Stimulated activated CD8-positive, alpha-beta memory T cell treated with anti-CD3 and anti-CD28 coated beads, Interleukin-12 subunit alpha, Interleukin-12 subunit beta, amount 100 ng/mL, for 24 hours (primary cell): ENCODE data around the gene TSTD2.

Experiments used
- DNase-seq: peaks from one replicate; pipeline ENCODE4 v3.0.0-alpha.2; 2020; ENCODE audit errors: extremely low read depth

Gene TSTD2

DNA sequence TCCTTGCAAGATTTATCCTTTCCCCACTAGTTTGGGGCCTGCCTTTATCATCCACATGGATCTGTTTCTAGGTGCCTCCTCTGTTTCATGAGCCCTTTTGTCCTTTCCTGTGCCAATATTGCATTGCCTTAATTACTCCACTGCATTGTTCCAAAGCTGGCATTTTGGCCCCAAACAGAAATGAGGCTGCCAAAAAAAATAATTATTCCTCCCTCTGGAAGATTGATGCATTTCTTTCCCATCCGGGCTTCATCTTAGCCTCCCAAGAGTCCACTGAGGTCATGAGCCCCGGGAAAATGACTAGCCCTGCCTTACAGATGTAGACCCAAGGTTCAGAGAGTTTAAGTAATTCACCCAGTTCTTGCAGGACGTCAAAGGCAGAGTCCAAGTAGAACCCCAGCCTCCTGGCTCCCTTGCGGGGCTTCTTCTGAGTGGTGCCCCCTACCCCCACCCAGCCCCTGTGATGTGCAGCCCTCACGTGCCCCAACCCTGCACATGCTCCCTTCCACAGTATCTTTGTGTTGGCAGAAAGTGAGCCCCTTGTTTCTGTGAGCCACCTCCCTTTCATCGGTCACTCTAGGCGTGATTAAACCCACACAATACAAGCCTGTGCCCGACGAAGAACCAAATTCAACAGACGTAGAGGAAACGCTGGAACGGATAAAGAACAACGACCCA is 69.6 kb downstream of the TSTD2 start:
- DNase-seq: no peak

DNA sequence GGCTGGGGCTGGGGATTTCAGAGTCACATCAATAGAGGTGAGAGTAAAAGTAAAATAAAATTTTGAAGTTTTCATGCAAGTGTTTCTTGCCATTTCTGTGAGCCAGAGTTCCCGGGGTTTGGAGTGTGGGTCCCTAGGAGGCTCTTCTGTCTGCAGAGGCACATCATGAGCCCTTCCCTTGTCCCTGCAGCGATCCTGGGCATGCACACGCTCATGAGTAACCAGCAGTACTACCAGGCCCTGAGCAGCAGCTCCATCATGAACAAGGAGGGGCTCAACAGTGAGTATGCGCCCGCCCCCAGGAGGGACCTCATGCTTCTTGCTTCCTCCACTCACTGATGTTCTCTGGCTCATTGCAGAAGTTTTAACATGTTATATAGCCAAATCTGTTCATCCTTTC is 70.6 kb downstream of the TSTD2 start:
- no peak for DNase-seq

DNA sequence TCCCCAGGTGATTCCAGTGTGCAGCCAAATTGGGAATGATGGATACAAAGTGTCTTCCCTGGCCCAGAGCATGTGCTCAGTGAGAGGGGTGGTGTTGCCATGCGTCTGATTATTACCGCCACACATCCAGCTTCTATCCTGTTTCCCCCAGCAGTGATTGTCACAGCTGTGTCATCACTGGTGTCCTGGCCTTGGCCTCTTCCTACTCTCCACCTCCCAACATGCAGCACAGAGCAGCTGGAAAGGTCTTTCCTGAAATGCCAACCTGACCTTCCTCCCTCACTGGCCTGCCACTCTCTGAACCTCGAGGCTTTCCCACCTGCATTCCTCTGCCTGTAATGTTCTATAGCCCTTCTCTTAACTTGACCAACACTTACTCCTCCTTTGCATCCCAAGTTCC is 71.7 kb downstream of the TSTD2 start:
- no peak for DNase-seq

DNA sequence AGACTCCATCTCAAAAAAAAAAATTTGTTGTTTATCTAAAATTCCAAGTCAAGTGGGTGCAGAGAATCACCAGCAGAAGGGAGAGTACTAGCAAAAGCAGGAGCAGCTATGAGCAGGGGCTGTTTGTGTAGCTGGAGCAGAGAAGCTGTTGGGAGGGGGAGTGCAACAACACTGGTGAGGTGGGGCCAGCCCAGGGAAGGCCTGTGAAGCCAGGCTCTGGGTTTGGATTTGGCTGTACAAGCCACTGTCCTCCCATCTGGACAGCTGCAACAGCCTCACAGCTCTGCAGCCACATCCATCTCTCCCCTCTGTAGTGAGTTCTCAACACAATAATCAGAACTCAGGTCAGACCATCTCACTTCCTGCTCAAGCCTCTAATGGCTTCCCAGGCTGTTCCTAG is 72.3 kb downstream of the TSTD2 start:
- DNase-seq: no peak

DNA sequence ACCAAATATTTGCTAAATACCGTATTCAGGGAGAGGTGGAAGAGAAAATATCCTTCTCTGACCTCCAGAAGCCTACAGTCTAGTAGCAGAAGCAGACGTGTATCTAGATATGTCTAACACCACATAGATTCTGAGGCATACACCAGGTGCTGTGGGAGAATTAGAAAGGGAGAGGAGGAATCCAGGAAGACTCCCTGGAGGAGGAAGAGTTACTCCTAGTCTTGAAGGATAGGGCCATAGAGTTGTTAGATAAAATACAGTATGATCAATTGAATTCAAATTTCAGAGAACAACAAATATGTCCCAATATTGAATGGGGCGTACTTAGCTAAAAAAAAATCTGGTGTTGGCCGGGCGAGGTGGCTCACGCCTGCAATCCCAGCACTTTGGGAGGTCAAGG is 73.0 kb downstream of the TSTD2 start:
- no peak for DNase-seq

DNA sequence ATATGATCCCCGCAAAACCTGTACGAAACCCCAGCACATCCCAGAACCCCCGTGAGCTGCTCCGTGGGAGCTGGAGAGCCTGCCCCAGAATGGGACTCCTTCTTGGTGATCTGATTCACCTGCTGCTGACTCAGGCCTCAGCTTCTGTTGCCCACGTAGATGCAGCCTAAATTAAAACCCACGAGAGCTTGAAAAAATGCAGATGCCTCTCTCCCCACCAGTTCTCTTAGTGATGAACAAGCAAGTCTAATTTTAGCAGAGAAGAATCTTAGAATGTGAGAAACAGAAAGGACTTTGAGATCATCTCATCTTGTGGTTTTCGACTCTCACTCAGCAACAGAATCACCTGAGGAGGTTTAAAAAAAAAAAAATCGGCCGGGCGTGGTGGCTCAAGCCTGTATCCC is 74.1 kb downstream of the TSTD2 start:
- no peak for DNase-seq

DNA sequence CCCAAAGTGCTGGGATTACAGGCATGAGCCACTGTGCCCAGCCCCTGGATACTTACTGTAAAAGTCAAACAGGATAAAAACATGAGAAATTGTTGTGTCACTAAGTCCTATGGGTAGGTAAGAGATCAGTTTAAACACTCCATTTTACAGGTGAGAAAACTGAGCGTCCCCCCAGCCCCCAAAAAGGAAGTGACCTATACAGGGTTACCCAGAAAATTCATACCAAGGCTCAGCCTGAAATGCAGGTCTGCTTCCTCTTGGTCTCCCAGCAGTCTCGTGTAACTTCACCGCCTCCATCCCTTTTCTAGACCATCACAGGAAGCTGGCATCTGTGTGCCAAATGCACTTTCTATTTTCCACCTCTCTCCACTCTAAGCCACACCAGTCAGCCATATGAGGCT is 74.5 kb downstream of the TSTD2 start:
- DNase-seq: no peak

DNA sequence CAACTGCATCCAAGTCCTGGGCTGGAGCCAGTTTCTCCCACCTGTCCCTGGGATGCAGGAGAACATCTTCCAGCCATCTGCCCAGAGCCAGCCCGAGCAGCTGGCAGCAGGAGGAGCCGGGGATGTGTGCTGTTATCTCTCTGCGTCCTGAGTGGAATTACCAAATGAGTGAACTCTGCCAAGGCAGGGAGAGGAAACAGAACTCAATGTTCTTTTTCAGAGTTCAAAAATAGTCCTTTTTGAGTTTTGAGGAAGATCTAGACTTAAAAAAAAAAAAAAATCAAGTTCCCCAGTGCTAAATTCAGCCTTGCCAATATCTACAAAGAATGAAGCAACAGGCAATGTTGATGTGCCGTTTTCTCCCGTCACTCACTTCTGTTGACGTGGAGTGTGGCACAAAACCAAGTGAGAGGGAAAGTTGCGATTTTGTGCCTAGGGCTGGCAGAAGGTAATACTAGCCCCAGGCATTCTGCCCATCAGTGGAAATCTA is 75.5 kb downstream of the TSTD2 start:
- no peak for DNase-seq

DNA sequence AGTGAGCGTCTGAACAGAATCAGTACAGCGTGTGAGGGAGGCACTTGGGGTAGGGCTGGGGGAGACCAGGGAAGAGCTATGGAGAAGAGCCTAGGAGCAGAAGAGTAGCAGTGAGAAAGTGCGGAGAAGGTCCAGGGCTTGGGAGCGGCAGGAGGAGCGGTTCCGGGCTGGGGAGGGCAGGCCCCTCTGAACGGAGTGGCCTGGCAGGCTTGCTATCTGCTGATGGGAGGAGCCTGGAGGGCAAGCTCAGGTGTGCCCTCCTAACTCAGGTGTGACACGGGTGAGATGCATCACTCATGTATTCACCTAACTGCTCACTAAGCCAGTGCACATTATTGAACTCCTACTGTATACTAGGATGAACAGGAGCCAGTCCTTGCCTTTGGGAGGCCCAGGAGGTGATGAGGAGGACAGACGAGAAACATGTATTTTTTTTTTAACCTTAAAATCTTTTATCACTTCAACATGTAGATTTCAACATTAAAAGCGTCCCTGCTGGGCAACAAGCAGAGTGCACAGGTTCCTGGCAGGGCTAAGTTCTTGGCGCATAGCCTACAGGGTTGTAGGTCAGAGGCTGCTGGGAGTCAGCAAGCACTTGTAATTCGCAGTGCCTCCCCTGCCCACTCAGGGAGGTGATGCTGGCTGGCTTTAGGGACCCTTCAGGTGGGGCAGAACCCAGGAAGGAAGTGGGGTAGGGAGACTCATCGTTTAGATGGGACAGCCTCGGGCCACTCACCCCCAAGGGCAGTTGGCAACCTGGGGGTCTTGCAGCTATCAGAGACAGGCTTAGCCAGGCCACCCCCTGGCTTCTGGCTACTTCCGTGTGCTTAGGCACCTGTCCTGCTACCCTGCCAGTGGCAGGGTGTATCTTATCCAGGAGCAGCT is 76.2 kb downstream of the TSTD2 start:
- no peak for DNase-seq

DNA sequence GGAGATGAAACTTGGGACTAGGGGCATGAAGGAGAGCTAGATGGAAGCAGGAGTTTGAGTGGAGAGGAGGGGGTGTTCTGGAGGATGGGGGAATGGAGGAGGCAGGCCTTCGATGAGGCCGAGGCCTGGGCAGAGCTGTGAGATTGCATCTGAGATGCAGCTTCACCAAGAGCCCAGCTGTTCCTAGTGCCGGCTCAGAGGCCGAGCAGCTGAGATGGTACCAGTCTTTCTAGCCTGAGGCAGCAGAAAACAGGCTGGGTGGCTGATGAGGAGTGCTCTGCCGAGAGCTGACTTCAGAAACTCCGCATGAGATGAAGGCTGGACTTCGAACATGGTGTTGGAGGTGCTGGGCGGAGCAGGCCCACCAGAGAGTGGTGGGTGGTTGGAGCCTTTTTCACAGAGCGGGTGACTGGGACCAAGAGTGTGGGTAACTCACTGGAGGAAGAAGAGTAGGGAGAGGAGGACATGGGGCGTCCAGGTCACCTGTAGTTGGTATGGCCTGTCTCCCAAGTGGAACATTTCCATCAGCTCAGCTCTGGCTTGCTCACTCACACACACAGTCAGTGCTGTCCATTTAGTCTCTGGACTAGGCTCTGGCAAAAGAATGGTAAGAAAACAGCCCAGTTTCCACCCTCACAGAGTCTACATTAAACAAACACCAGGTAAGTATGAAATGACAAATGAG is 77.0 kb downstream of the TSTD2 start:
- no peak for DNase-seq

DNA sequence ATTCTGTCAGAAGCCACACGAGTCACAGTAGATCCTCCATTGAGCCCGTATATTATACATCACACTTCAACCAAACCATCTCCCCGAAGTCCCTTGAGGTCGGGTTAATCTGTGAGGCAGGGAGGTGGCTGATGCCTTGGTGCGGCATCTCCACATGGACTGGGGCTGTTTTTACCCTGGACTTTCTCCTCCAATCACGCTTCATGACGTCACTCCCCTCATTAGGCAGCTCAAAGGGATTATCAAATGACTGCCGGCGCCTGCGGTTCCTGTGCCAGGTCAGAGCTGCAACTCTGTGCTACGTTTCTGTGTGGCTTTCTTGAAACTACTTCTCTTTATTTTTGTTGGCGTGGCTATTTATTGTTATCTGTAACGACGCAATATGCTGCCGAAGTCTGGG is 78.0 kb downstream of the TSTD2 start:
- no peak for DNase-seq

DNA sequence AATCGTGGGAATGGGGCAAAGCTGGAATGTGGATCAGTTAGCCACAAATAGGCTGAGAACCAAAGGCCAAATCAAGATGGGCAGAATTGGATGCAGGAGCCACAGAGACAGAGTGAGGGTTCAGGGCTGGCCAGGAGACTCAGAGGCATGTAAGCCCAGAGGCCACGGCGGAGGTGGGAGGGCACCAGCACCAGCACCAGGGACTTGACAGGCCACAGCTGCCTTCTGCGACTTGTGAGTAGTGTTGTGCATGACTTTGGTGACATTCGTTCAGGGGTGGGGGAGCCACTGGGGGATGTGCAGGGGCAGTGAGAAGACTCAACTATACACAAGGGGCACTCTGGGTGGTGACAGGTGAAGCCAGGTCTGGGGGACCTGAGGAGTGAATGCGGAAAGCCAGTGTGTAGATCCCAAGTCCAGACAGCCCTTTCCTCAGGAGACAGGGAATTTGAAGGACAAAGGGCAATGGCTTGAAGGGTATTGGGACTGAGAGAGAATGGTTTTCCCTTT is 78.5 kb downstream of the TSTD2 start:
- DNase-seq: no peak

DNA sequence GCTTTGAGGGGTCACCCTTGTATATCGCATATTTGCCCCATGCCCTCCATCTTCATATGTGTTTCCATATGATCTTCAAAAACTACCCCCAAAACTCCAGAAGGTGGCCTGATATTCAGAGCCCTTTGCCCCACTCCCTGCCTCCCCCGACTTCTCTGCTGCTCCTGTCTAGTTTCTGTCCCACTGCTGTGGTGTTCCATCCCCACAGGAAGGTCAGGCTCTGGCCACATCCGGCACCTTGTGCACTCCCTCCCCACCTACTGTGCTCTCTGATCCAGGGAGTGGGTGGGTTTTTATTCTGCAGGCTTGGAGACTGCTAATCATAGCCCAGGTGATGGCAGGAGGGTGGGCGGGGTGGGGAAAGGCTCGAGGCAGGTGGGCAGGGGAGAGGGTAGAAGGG is 79.3 kb downstream of the TSTD2 start:
- no peak for DNase-seq

DNA sequence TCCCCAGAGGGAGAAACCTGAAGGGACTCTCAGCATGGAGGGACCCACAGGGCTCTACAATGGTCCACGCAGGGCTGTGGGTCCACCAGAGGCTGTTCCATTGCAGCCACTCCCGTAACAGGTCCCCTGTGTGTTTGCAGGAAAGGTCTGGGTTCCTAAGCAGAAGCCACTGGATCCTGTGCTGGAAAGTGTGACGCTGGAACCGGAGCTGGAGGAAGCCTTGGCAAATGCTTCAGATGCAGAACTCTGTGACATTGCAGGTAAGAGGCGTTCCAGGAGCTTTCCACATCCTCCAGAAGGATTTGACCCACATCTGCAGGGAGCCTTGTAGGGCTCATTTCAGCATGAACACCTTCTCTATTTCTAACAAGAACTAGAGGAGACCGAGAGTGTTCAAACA is 80.0 kb downstream of the TSTD2 start:
- DNase-seq: no peak

DNA sequence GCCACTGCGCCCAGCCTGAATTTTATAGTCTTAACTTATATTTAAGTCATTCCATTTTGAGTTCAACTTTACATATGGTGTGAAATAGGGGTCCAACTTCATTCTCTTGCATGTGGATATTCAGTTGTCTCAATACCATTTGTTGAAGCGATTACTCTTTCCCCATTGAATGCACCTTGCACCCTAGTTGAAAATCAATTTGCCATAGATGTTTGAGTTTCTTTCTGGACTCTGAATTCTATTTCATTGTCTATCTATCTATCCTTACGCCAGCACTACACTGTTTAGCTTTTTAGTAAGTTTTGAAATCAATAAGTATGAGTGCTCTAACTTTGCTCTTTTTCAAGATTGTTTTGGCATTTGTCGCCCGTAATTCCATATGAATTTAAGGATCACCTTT is 81.9 kb downstream of the TSTD2 start:
- no peak for DNase-seq

DNA sequence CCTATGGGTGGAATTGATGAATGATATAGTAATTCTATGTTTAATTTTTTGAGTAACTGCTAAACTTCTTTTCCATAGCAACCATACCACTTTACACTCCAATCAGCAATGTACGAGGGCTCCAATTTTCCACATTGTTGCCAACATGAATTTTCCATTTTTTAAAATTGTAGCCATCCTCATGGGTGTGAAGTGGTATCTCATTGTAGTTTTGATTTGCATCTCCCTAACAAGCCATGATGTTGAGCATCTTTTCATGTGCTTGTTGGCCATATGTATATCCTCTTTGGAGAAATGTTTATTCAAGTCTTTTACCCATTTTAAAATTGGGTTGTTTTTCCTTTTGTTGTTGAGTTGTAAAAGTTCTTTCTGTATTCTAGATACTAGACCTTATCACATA is 82.8 kb downstream of the TSTD2 start:
- no peak for DNase-seq
